K562 (cell line): ENCODE results near the gene TARBP1. TPM values are rescaled to one million over a fixed set of nuclear protein-coding genes. Genes with fewer than 3 reads are reported as not detected.

Experiments used
- ATAC-seq: fragments of 200-7000 bp; cut with Tn5 transposase; 3 replicates; pipeline ENCODE4 v1.9.1; 2020; ENCODE audit warnings: moderate library complexity
- BruUV-seq: library from RNA; stranded (reverse); fragments of 400-500 nt; replicated peaks from 2 replicates; lab custom pipeline; 2021; lab: Mats Ljungman, UMichigan
- CTCF ChIA-PET: fragments of 300-600 bp; formaldehyde crosslinking; extraction: SDS; loops from one replicate; lab custom pipeline; 2021; ENCODE audit warnings: low intra/inter-chr PET ratio; lab: Yijun Ruan, JAX
- POLR2A ChIA-PET: fragments of 300-600, 350-650 bp; sonication (Branson Sonifier 250); formaldehyde crosslinking; extraction: SDS; loops from one replicate; lab custom pipeline; 2021; ENCODE audit warnings: antibody characterized with exemption, inconsistent platforms; lab: Yijun Ruan, JAX
- DNase-seq, 4 experiments: peaks; one replicate each; pipeline versions ENCODE4 v3.0.0 to v3.0.0-alpha.2; 2011 to 2018; ENCODE audit warnings: low spot score in 3 of 4, mixed read lengths in 3 of 4; ENCODE audit errors: extremely low read depth in 1 of 4
- FAIRE-seq: peaks from 2 replicates; lab custom pipeline; 2011; peaks lifted over from hg19 to GRCh38; lab: Jason Lieb, UNC
- H2AFZ ChIP-seq: 2 replicates; pipeline ENCODE4 v1.6.0; 2011; ENCODE audit warnings: low read depth, low read length, control low read depth, inconsistent platforms
- H3K27ac ChIP-seq: fragments of 200-600 bp; 3 replicates; pipeline ENCODE4 v1.8.0; 2011; ENCODE audit warnings: low read depth, mild to moderate bottlenecking, control low read depth, inconsistent platforms, low read length, moderate library complexity, mixed read lengths; ENCODE audit errors: extremely low read depth
- H3K27me3 ChIP-seq, 2 experiments: fragments of 300-600 bp in 1 of 2; 2 replicates in 1 of 2; 3 replicates in 1 of 2; pipeline versions ENCODE4 v1.6.0 to v1.8.0; 2011; ENCODE audit warnings: inconsistent platforms in 2 of 2, low read length in 2 of 2, mild to moderate bottlenecking in 1 of 2, mixed read lengths in 1 of 2, moderate library complexity in 1 of 2; ENCODE audit not compliant: control insufficient read depth in 2 of 2, insufficient read depth in 2 of 2
- H3K36me3 ChIP-seq: fragments of 300-600 bp; 3 replicates; pipeline ENCODE4 v1.8.0; 2011; ENCODE audit warnings: mild to moderate bottlenecking, low read length, inconsistent platforms; ENCODE audit not compliant: control insufficient read depth, insufficient read depth
- H3K4me1 ChIP-seq, 2 experiments: fragments of 200-600 bp in 1 of 2; replicated peaks in 1 of 2; 2 replicates in 1 of 2; 3 replicates in 1 of 2; pipeline versions ENCODE4 v1.5.1 to v1.8.0; 2011; ENCODE audit warnings: inconsistent platforms in 2 of 2, low read length in 2 of 2, mild to moderate bottlenecking in 1 of 2, mixed read lengths in 1 of 2, moderate library complexity in 1 of 2; ENCODE audit not compliant: control insufficient read depth in 2 of 2, insufficient read depth in 2 of 2
- H3K4me2 ChIP-seq: 2 replicates; pipeline ENCODE4 v1.6.1; 2011; ENCODE audit warnings: low read length, control low read depth, inconsistent platforms, mixed read lengths; ENCODE audit not compliant: insufficient read depth
- H3K4me3 ChIP-seq: fragments of 200-600 bp; sonication (generic), shearing (Covaris generic); 2 replicates; pipeline ENCODE4 v1.5.1; 2016; ENCODE audit warnings: control low read depth, inconsistent platforms
- H3K79me2 ChIP-seq: fragments of 200-600 bp; 3 replicates; pipeline ENCODE4 v1.8.0; 2011; ENCODE audit warnings: low read length, inconsistent platforms; ENCODE audit not compliant: control insufficient read depth, insufficient read depth
- H3K9ac ChIP-seq, 2 experiments: 2 replicates each; pipeline versions ENCODE4 v1.6.0 to v1.6.1; 2011; ENCODE audit warnings: low read depth in 2 of 2, low read length in 2 of 2, control low read depth in 1 of 2, inconsistent platforms in 1 of 2, mild to moderate bottlenecking in 1 of 2, mixed read lengths in 1 of 2; ENCODE audit not compliant: insufficient read depth in 1 of 2
- H3K9me1 ChIP-seq: one replicate; pipeline ENCODE4 v1.6.0; 2011; ENCODE audit warnings: inconsistent platforms, mild to moderate bottlenecking, low read length, moderate library complexity; ENCODE audit not compliant: control insufficient read depth, insufficient read depth
- H3K9me3 ChIP-seq: replicated peaks from 2 replicates; pipeline ENCODE4 v1.5.1; 2011; ENCODE audit warnings: low read depth, low read length, inconsistent platforms; ENCODE audit not compliant: control insufficient read depth, insufficient read depth
- H4K20me1 ChIP-seq: replicated peaks from 2 replicates; pipeline ENCODE4 v1.6.1; 2011; ENCODE audit warnings: low read length, inconsistent platforms, mixed read lengths; ENCODE audit not compliant: control insufficient read depth, insufficient read depth
- ATF1 ChIP-seq, 2 experiments: fragments of 450-650 bp in 1 of 2; IDR thresholded peaks; 2 replicates each; pipeline ENCODE4 v1.6.1; 2016; ENCODE audit warnings: missing compliant biosample characterization in 1 of 2, missing genetic modification characterization in 1 of 2
- ETV1 ChIP-seq: fragments of 450-650 bp; conservative IDR thresholded peaks from 2 replicates; pipeline ENCODE4 v1.6.1; 2016; ENCODE audit warnings: missing genetic modification characterization, control low read depth, low read depth, missing compliant biosample characterization
- FOSL1 ChIP-seq: fragments of 200-800 bp; sonication (Bioruptor generic); conservative IDR thresholded peaks from 2 replicates; pipeline ENCODE4 v1.6.1; 2016; ENCODE audit warnings: missing genetic modification characterization, missing compliant biosample characterization
- HNRNPK ChIP-seq: fragments of 200-400 bp; formaldehyde crosslinking; IDR thresholded peaks from one replicate; pipeline ENCODE4 v1.6.1; 2018; ENCODE audit warnings: mild to moderate bottlenecking, low read depth, low read length; ENCODE audit not compliant: poor library complexity, severe bottlenecking
- ILF3 ChIP-seq: fragments of 450-650 bp; IDR thresholded peaks from 2 replicates; pipeline ENCODE4 v1.6.1; 2018; ENCODE audit warnings: antibody characterized with exemption, mild to moderate bottlenecking, moderate library complexity, borderline replicate concordance
- MTF1 ChIP-seq: fragments of 250-450 bp; sonication (Bioruptor Pico); IDR thresholded peaks from 2 replicates; pipeline ENCODE4 v1.9.0; 2021; ENCODE audit warnings: moderate library complexity, mild to moderate bottlenecking, inconsistent platforms, borderline replicate concordance
- OTX1 ChIP-seq: fragments of 450-650 bp; formaldehyde crosslinking; IDR thresholded peaks from 2 replicates; pipeline ENCODE4 v1.4.0; 2022; ENCODE audit warnings: mild to moderate bottlenecking
- STAG1 ChIP-seq: sonication (generic); formaldehyde crosslinking; IDR thresholded peaks from 2 replicates; pipeline ENCODE4 v1.5.0; 2020; ENCODE audit warnings: missing genetic modification reagents, borderline replicate concordance
- TCF7L2 ChIP-seq: fragments of 150-350 bp; IDR thresholded peaks from 2 replicates; pipeline ENCODE4 v1.6.1; 2016; ENCODE audit warnings: low read depth, mild to moderate bottlenecking, low read length, moderate library complexity
- WHSC1 ChIP-seq: IDR thresholded peaks from one replicate; pipeline ENCODE4 v1.6.1; 2012; ENCODE audit warnings: low read length, control low read depth, inconsistent platforms
- XRCC3 ChIP-seq: fragments of 450-650 bp; IDR thresholded peaks from 2 replicates; pipeline ENCODE4 v1.6.1; 2017; ENCODE audit warnings: mild to moderate bottlenecking, moderate library complexity
- ZNF140 ChIP-seq: fragments of 250-450 bp; sonication (Bioruptor Pico); IDR thresholded peaks from 2 replicates; pipeline ENCODE4 v1.8.0; 2021; ENCODE audit warnings: moderate library complexity, mild to moderate bottlenecking, inconsistent platforms
- ZNF644 ChIP-seq: fragments of 200-800 bp; sonication (Bioruptor generic); IDR thresholded peaks from 2 replicates; pipeline ENCODE4 v1.6.1; 2016; ENCODE audit warnings: low read depth, missing genetic modification characterization, missing compliant biosample characterization
- ZSCAN32 ChIP-seq: fragments of 450-650 bp; formaldehyde crosslinking; IDR thresholded peaks from 2 replicates; pipeline ENCODE4 v1.4.0; 2020; ENCODE audit warnings: mild to moderate bottlenecking, moderate library complexity
- WGBS: fragments of 100-300 bp; shearing (Covaris generic); methylation state at CpG from one replicate; pipeline ENCODE4 v1.1.6; 2016; ENCODE audit warnings: low coverage, mixed read lengths; ENCODE audit not compliant: insufficient coverage; ENCODE audit errors: missing lambda C conversion rate; 5-methylcytosine and 5-hydroxymethylcytosine counted together
- in situ Hi-C: fragments of 300-500 bp; cut with MboI; formaldehyde crosslinking; loops from 4 replicates; pipeline ENCODE4 v1.15.0; 2018; ENCODE audit warnings: inconsistent platforms, mixed read lengths
- intact Hi-C: fragments of 100-400 bp; cut with micrococcal nuclease; formaldehyde crosslinking; loops from 2 replicates; pipeline ENCODE4 v1.14.2; 2022
- polyA plus RNA-seq, 8 experiments: library from polyadenylated mRNA; depleted of rRNA in 4 of 8; stranded (reverse) in 5 of 8; unstranded in 3 of 8; fragments of >200 nt; fragmentation: Nextera tagmentation in 2 of 8; fragmentation: Illumina TruSeq in 1 of 8; extraction: Ambion mirVana in 2 of 8; extraction: Trizol in 1 of 8; gene quantifications; 2 replicates each; pipeline versions ENCODE4 v1.2.1 to v1.2.3, GENCODE V29; 2011 to 2014; ENCODE audit warnings: inconsistent platforms in 1 of 8, missing spikeins in 1 of 8
- total RNA-seq, 7 experiments: library from RNA; depleted of rRNA in 6 of 7; stranded (reverse); fragments of >200 nt in 6 of 7; fragmentation: Illumina TruSeq in 2 of 7; extraction: Trizol in 2 of 7; gene quantifications; 2 replicates each; pipeline versions ENCODE4 v1.2.1 to v1.2.3, GENCODE V29; 2011 to 2021; ENCODE audit warnings: low replicate concordance in 1 of 7
- TF ChIP-seq, protein P1 (sequence below): sonication (generic); formaldehyde crosslinking; IDR thresholded peaks from 2 replicates; pipeline ENCODE4 v1.8.0; 2022; ENCODE audit warnings: missing genetic modification reagents, mild to moderate bottlenecking, moderate library complexity, borderline replicate concordance
- TF ChIP-seq, protein P2 (sequence below): sonication (generic); formaldehyde crosslinking; IDR thresholded peaks from 2 replicates; pipeline ENCODE4 v1.5.0; 2020; ENCODE audit warnings: missing genetic modification reagents
- TF ChIP-seq, protein P3 (sequence below), 3 experiments: IDR thresholded peaks in 2 of 3; conservative IDR thresholded peaks in 1 of 3; 2 replicates each; pipeline ENCODE4 v1.5.1; 2011 to 2012; ENCODE audit warnings: low read length in 3 of 3, mild to moderate bottlenecking in 3 of 3, control low read depth in 2 of 3, improper control_type of control experiment in 1 of 3, inconsistent platforms in 1 of 3, low read depth in 1 of 3, mixed read lengths in 1 of 3, moderate library complexity in 1 of 3; ENCODE audit not compliant: insufficient read depth in 2 of 3

The TARBP1 gene
- total and polyA plus RNA-seq, 9 of the 15 experiments (the other 6 are each of a cell fraction or from before 2014, with no cell fraction given) = 8.8 to 48.0 (median 22.9) TPM

DNA sequence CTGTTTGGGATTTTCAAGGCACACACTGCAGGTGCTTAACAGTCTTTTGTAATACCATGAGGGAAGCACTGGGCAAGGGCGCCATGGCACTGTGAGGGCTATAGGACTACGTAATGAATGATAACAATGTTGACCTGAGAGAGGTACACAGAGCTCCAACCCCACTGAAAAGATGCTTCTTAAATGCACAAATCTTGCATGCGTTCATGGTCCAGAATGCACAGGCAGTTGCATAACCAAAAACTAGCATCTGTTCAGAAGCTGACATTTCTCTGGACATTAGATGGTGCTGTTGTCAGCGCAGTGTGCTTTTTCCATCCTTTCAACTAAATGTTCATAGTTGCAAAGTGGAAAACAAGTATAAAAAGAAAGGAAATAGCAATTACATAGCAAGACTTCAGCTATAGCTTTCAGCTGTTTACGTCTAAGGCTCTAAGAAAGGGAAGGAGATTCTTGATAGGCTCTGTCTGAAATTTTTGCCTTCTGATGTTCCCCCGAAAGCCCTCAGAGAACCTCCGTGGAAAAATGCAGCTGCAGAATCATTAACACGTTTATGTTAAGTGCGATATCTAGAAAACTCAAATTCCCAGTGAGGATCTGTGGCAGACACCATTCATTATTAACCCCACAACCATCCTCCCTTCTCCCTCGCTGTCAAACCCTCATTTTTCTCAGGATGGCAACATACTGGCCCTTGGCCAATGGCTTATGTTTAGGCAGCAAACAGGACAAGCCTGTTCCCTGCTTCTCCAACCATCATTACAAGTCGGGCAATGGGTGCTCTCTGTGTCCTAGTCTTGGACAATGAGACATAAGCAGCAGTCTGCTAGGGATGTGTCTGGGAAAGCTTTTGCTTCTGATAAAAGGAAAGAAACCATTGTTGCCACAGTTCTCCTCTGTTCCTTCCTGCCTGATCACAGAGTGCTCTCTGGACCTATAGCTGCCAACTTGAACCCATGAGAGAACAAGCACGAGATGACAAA lies 8.2 kb upstream of the TARBP1 start:
- ATAC-seq = peak; percentile 83
- ChIA-PET POLR2A (interaction anchor here (0.5 to 1.3 kb wide), 8 partner anchors 8 to 422 kb away, joined by 3 to 7 read pairs (median 4); partner anchors contain the start of genes IRF2BP2 and TARBP1), CTCF (interaction anchor here (1.6 to 3.3 kb wide), 3 partner anchors 596 to 928 kb away, joined by 5 to 20 read pairs (median 9); no protein-coding TSS in a partner anchor)
- Histone ChIP-seq H4K20me1 (no peaks in the 10 kb centered on the region), H3K9me3 (no peaks in the 10 kb centered on the region), H3K36me3 (no peaks in the 10 kb centered on the region), H3K9ac (no peak overlapping the region), H3K9me1 (no peaks in the 10 kb centered on the region), H3K79me2 (no peaks in the 10 kb centered on the region), H3K4me2 (no peak overlapping the region), H2AFZ (peak overlapping the region; percentile 27), H3K4me1 (peaks cover 0 to 15% of the 10 kb centered on the region in 2 experiments; a peak in 3 of 5 replicates), H3K4me3 (no peak overlapping the region), H3K27me3 (peaks cover 0 to 7% of the 10 kb centered on the region in 2 experiments; a peak in 1 of 5 replicates), H3K27ac (no peak overlapping the region)
- intact Hi-C loops = loop anchor here (1.0 kb wide), 2 partner anchors 596 to 606 kb away; no protein-coding TSS in a partner anchor
- BruUV-seq = no TSS peak
- FAIRE-seq = peak; percentile 83
- 28% methylated on average over 12 of the region's 12 CpGs for WGBS
- in situ Hi-C loops = no loop called here
- DNase-seq = peak in 2 of 4 experiments; percentile 45 to 64
- TF ChIP-seq XRCC3 (no peak), ILF3 (no peak), ZNF140 (CRISPR knock-in tag) (no peak), MTF1 (CRISPR knock-in tag) (no peak), ZNF644 (tag) (no peak), STAG1 (CRISPR knock-in tag) (peak; percentile 93; the same call in 1 of the 2 replicates), WHSC1 (no peak), ATF1 (CRISPR knock-in tag; IDR thresholded peaks at IDR 0.05) (no peak), ATF1 (tag; IDR thresholded peaks at IDR 0.05) (0 out of 2 replicates have a peak, but pooled peaks have one; percentile 22), ZSCAN32 (no peak), FOSL1 (no peak), TCF7L2 (no peak), OTX1 (CRISPR knock-in tag) (no peak), ETV1 (tag) (no peak), HNRNPK (no peak)
- TF ChIP-seq, protein P1, sequence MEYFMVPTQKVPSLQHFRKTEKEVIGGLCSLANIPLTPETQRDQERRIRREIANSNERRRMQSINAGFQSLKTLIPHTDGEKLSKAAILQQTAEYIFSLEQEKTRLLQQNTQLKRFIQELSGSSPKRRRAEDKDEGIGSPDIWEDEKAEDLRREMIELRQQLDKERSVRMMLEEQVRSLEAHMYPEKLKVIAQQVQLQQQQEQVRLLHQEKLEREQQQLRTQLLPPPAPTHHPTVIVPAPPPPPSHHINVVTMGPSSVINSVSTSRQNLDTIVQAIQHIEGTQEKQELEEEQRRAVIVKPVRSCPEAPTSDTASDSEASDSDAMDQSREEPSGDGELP (CRISPR knock-in tag) = no peak
- TF ChIP-seq, protein P2, sequence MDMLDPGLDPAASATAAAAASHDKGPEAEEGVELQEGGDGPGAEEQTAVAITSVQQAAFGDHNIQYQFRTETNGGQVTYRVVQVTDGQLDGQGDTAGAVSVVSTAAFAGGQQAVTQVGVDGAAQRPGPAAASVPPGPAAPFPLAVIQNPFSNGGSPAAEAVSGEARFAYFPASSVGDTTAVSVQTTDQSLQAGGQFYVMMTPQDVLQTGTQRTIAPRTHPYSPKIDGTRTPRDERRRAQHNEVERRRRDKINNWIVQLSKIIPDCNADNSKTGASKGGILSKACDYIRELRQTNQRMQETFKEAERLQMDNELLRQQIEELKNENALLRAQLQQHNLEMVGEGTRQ (CRISPR knock-in tag) = no peak
- TF ChIP-seq, protein P3, sequence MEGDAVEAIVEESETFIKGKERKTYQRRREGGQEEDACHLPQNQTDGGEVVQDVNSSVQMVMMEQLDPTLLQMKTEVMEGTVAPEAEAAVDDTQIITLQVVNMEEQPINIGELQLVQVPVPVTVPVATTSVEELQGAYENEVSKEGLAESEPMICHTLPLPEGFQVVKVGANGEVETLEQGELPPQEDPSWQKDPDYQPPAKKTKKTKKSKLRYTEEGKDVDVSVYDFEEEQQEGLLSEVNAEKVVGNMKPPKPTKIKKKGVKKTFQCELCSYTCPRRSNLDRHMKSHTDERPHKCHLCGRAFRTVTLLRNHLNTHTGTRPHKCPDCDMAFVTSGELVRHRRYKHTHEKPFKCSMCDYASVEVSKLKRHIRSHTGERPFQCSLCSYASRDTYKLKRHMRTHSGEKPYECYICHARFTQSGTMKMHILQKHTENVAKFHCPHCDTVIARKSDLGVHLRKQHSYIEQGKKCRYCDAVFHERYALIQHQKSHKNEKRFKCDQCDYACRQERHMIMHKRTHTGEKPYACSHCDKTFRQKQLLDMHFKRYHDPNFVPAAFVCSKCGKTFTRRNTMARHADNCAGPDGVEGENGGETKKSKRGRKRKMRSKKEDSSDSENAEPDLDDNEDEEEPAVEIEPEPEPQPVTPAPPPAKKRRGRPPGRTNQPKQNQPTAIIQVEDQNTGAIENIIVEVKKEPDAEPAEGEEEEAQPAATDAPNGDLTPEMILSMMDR (IDR thresholded peaks at IDR 0.05 in 2 of 3, conservative IDR thresholded peaks at IDR 0.05 in 1 of 3; ENCODE audit: insufficient read depth in 2 of 3, low read depth in 1 of 3, low read length in 3 of 3) = peak; percentile 67 to 84 (median 77)
